ENCODE results near the gene MAZ.
A peak's percentile ranks its signal among the peaks of the same experiment; 100 is the strongest.
"Not testable (repeated sequence)": the region's sequence is repeated elsewhere in the genome, so short reads cannot be mapped to it uniquely, and the experiment has no call there.

The MAZ gene

GRCh38 chr16:29784901-29785500 is 21.3 kb upstream of the MAZ start:
- POLR2A ChIA-PET (ENCODE audit: low non-redundant PET): no interaction called here
- DNase-seq (ENCODE audit: low spot score): no peak
- CTCF ChIA-PET: interaction anchor here (0.6 to 1.5 kb wide), 4 partner anchors 8 to 275 kb away, joined by 3 to 4 read pairs (median 3); no protein-coding TSS in a partner anchor
- no peak overlapping the region for H3K27ac ChIP-seq
- TF ChIP-seq CTCF (conservative IDR thresholded peaks at IDR 0.05; ENCODE audit: low read depth): peak; percentile 33

GRCh38 chr16:29787155-29787554 is 19.2 kb upstream of the MAZ start:
- CTCF ChIA-PET; DNase-seq (ENCODE audit: low spot score); H3K27ac ChIP-seq: not testable (repeated sequence)
- POLR2A ChIA-PET (ENCODE audit: low non-redundant PET): interaction anchor here (0.6 kb wide), 1 partner anchor 387 kb away, joined by 3 read pairs; no protein-coding TSS in a partner anchor

GRCh38 chr16:29789775-29790182 is 16.6 kb upstream of the MAZ start:
- CTCF ChIA-PET: interaction anchor here (0.6 to 1.5 kb wide), 7 partner anchors 8 to 60 kb away, joined by 3 to 8 read pairs (median 4); partner anchors contain the start of gene PAGR1
- POLR2A ChIA-PET (ENCODE audit: low non-redundant PET): interaction anchor here (0.8 to 1.6 kb wide), 3 partner anchors 11 to 27 kb away, joined by 3 to 5 read pairs (median 3); no protein-coding TSS in a partner anchor
- H3K27ac ChIP-seq: peak overlapping the region; percentile 87
- DNase-seq (ENCODE audit: low spot score): no peak
- no peak for TF ChIP-seq CTCF (conservative IDR thresholded peaks at IDR 0.05; ENCODE audit: low read depth)

GRCh38 chr16:29790183-29790948 is 16.0 kb upstream of the MAZ start, which contains the start of gene KIF22:
Gene KIF22 (plus strand): TSS chr16:29790751. CDS start chr16:29790760, 9 bp downstream.
- POLR2A ChIA-PET (ENCODE audit: low non-redundant PET): interaction anchor here (0.6 to 1.6 kb wide), 5 partner anchors 11 to 171 kb away, joined by 3 to 11 read pairs (median 3); partner anchors contain the start of gene TMEM219
- CTCF ChIA-PET: interaction anchor here (0.6 to 1.5 kb wide), 8 partner anchors 9 to 61 kb away, joined by 3 to 8 read pairs (median 4); partner anchors contain the start of gene PAGR1
- TF ChIP-seq CTCF (conservative IDR thresholded peaks at IDR 0.05; ENCODE audit: low read depth): peak; percentile 83
- DNase-seq (ENCODE audit: low spot score): peak; percentile 99
- peak within 1 kb of the TSS; percentile 87 for H3K27ac ChIP-seq

- no peak for DNase-seq (ENCODE audit: low spot score)
- TF ChIP-seq CTCF (conservative IDR thresholded peaks at IDR 0.05; ENCODE audit: low read depth): no peak
- ChIA-PET POLR2A (ENCODE audit: low non-redundant PET) (interaction anchor here (0.5 to 1.6 kb wide), 6 partner anchors 10 to 639 kb away, joined by 3 to 11 read pairs (median 5); partner anchors contain the start of gene TMEM219), CTCF (interaction anchor here (0.7 to 1.5 kb wide), 6 partner anchors 11 to 58 kb away, joined by 3 to 8 read pairs (median 4); partner anchors contain the start of gene PAGR1)
- peak overlapping the region; percentile 87 for H3K27ac ChIP-seq
Observed at GRCh38 chr16:29790949-29791844, 15.1 kb upstream of the MAZ start.

Data from RWPE1 (cell line).